ENCODE measurements around the gene PIP5K1C.
A peak's percentile ranks its signal among the peaks of the same experiment; 100 is the strongest.

The PIP5K1C gene

DNA sequence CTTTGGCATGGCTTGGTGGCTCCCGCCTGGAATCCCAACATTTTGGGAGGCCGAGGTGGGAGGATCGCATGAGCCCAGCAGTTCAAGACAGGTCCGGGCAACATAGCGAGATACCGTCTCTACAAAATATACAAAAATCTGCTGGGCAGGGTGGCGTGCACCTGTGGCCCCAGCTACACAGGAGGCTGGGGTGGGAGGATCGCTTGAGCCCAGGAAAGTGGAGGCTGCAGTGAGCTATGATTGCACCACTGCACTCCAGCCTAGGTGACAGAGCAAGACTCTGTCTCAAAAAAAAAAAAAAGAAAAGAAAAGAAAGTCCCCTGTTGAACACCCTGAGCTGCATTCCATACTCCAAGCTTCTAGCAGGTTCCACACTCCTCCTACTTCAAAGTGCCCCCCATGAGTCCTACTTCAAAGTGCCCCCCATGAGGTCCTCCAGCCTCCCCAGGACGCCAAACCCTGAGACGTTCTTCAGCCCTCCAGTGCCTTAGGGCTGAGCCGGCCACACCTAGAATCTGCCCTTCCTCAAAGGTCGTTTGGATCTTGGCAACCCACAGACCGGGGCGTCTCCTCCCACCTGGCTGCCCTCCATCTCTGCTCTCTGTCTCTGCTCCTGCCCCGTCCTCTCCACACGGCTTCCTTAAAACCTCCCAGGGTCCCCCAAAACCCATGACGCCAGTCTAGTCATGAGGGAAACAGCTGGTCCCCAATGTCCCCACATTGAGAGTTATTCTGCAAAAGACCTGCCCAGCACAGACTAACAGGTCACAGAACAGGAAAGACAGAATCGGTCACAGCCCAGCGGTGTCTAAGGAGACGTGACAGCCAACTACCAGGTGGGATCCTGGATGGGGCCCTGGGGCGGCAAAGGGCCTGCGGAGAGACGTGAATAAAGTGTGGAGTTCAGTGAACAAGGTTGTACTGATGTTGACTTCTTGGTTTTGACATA is 12.7 kb upstream of the PIP5K1C start:
- H3K4me3 ChIP-seq (ENCODE audit: low read depth, low read length), result no peak overlapping the region
- TF ChIP-seq, protein P1, sequence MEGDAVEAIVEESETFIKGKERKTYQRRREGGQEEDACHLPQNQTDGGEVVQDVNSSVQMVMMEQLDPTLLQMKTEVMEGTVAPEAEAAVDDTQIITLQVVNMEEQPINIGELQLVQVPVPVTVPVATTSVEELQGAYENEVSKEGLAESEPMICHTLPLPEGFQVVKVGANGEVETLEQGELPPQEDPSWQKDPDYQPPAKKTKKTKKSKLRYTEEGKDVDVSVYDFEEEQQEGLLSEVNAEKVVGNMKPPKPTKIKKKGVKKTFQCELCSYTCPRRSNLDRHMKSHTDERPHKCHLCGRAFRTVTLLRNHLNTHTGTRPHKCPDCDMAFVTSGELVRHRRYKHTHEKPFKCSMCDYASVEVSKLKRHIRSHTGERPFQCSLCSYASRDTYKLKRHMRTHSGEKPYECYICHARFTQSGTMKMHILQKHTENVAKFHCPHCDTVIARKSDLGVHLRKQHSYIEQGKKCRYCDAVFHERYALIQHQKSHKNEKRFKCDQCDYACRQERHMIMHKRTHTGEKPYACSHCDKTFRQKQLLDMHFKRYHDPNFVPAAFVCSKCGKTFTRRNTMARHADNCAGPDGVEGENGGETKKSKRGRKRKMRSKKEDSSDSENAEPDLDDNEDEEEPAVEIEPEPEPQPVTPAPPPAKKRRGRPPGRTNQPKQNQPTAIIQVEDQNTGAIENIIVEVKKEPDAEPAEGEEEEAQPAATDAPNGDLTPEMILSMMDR (IDR thresholded peaks at IDR 0.05; ENCODE audit: low read depth, low read length), result no peak
- DNase-seq (ENCODE audit: low read depth, low spot score), result no peak
- in situ Hi-C loops (cut with HindIII; ENCODE audit: low sequenced_read_pairs), result no loop called here

DNA sequence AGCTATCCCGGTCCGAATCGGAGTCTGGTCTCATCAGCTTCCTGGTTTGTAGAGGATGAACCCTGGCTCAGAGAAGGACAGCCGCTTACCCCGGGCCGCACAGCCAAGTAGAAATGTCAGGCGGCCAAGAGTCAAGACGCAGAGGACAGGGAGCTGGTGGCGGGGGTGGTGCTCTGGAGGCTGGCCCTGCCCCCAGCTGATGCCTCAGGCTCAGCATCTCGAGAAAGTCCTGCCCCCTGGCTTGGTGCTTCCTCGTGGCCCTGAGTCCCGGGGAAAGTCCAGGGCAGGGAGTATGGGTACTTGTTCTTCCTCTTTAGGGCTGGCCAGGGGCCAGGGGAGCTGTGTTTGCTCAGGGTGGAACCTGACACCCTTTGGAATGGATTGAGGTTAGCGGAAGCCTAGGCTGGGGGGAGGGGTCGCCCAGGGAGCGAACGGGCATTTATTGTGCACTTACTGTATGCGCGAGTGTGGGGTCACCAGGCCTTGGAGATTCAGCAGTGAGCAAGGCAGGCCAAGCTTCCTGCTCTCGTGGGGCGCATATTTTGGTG is 10.1 kb upstream of the PIP5K1C start:
- H3K4me3 ChIP-seq (ENCODE audit: low read depth, low read length), result no peak overlapping the region
- in situ Hi-C loops (cut with HindIII; ENCODE audit: low sequenced_read_pairs), result no loop called here
- DNase-seq (ENCODE audit: low read depth, low spot score), result peak; percentile 34
- TF ChIP-seq, protein P1 (IDR thresholded peaks at IDR 0.05; ENCODE audit: low read depth, low read length), result no peak

DNA sequence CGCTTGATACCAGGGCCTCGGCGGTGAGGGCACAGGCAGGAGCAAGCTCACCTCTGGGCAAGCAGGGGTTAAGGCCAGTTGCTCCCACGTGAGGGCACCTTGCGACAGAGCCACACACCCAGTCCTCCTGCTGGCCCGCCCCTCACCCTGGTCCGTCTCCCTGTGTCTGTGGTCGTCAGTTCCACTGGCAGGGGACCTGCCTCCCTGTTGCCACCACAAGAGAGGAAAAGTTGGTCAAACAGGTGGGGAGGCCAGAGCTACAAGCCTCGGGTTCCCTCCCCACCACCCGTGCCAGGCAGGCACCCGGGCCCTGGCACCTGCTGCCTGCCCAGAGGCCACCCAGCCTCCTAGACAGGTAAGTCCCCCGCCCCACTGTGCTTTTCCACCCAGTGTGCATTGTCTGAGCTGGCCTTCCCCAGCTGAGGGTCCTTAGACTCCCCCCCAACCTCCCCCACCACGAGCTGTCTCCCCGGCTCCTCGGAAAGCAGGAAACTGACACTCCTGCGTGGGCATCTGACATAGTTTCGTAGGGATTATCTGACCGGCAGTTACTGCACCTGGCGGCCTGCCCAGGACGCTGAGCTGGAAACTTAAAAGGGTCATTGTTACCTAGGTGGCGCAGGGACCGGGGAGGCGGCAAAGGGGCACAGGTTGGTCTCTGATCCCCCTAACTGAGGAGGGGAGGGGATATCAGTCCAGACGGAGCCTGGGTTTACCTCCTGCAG is 8.1 kb upstream of the PIP5K1C start, which contains the start of gene TJP3:
Gene TJP3, plus strand, starts transcription at position 178 of the 725 bp plus-strand sequence. CDS start 20,049 bp downstream, outside the sequence.
- DNase-seq (ENCODE audit: low read depth, low spot score), result no peak
- TF ChIP-seq, protein P1 (IDR thresholded peaks at IDR 0.05; ENCODE audit: low read depth, low read length), result no peak
- no peak within 1 kb of the TSS for H3K4me3 ChIP-seq (ENCODE audit: low read depth, low read length)
- in situ Hi-C loops (cut with HindIII; ENCODE audit: low sequenced_read_pairs), result no loop called here

DNA sequence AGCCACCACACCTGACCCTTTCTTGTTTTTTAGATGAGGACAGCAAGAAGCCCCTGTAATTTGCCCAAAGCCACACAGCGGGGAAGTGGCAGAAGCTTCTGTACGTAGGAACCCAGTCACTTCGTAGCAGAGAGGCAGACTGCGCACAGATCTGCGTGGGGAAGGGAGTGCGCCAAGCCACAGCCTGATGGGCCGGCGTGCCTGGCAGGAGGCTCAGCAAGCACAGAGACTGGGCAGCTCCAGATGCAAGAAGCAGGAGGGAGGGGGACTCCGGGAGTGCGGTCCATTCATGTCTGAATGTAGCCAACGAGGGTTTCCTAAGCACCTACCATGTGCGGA is 7.6 kb upstream of the PIP5K1C start:
- TF ChIP-seq, protein P1 (IDR thresholded peaks at IDR 0.05; ENCODE audit: low read depth, low read length), result no peak
- no peak overlapping the region for H3K4me3 ChIP-seq (ENCODE audit: low read depth, low read length)
- no peak for DNase-seq (ENCODE audit: low read depth, low spot score)
- in situ Hi-C loops (cut with HindIII; ENCODE audit: low sequenced_read_pairs), result no loop called here

DNA sequence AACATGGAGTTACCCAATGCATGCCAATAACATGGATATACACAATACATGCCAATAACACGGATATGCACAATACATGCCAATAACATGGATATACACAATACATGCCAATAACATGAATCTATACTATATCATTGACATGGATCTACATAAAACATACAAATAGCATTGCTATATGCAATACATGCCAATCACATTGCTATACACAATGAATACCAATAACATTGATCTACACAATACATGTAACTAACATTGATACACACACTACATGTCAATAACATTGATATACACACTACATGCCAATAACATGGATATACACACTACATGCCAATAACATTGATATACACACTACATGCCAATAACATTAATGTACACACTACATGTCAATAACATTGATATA is 932 bp upstream of the PIP5K1C start:
- no peak overlapping the region for H3K4me3 ChIP-seq (ENCODE audit: low read depth, low read length)
- in situ Hi-C loops (cut with HindIII; ENCODE audit: low sequenced_read_pairs), result no loop called here
- TF ChIP-seq, protein P1 (IDR thresholded peaks at IDR 0.05; ENCODE audit: low read depth, low read length), result no peak

DNA sequence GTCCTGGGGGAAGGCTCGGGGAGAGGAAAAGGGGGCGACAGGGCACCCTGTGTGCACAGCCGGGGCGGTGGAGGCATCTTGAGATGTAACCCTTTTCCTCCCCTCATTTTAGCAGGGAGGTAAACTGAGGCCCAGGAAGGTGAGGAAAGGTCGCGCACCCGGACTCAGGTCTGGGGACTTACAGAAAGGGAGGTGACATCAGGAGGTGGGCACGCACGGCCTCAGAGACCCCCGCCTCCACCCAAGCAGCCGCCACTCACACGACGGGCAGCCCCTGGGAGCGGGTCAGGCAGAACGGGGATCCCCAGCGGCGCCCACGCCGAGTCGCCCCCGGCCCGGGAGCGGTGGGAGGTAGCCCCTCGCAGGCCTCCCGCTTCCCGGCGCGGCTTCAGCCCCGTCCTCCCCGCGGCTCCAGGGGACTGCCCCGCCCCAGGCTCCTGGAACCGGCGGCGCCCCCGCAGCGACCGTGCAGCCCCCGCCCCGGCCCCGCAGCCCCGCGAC is 477 bp downstream of the PIP5K1C start:
- TF ChIP-seq, protein P1 (IDR thresholded peaks at IDR 0.05; ENCODE audit: low read depth, low read length), result no peak
- DNase-seq (ENCODE audit: low read depth, low spot score), result no peak
- in situ Hi-C loops (cut with HindIII; ENCODE audit: low sequenced_read_pairs), result no loop called here
- H3K4me3 ChIP-seq (ENCODE audit: low read depth, low read length), result peak overlapping the region; percentile 79

More for the DNA sequence above, 932 bp upstream of the PIP5K1C start:
- no peak for DNase-seq (ENCODE audit: low read depth, low spot score)
